ENCODE measurements around the gene PRKG1.

DNA sequence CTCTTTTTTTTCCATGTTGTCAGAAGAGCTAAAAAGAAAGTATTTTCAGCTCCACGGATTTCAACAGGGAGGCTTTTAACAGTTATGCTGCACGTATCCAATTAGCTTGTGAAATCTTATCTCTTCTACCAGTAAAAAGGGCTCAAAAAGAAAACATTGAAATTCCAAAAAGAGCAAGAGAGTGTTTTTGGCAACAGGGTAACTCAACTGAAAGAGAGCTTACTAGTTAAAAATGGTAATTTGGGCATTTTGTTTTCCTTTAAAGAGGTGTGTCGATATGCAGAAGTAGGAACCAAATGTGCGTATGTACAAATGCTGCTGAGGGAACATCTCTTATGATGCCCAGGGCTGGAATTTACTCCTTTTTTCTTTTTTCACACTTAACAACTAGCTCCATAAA, 292.8 kb downstream of the PRKG1 start:
- TF ChIP-seq POLR2A (IDR thresholded peaks at IDR 0.05) (no peak), POLR2AphosphoS5 (IDR thresholded peaks at IDR 0.05) (no peak)
- TF ChIP-seq, protein P1, sequence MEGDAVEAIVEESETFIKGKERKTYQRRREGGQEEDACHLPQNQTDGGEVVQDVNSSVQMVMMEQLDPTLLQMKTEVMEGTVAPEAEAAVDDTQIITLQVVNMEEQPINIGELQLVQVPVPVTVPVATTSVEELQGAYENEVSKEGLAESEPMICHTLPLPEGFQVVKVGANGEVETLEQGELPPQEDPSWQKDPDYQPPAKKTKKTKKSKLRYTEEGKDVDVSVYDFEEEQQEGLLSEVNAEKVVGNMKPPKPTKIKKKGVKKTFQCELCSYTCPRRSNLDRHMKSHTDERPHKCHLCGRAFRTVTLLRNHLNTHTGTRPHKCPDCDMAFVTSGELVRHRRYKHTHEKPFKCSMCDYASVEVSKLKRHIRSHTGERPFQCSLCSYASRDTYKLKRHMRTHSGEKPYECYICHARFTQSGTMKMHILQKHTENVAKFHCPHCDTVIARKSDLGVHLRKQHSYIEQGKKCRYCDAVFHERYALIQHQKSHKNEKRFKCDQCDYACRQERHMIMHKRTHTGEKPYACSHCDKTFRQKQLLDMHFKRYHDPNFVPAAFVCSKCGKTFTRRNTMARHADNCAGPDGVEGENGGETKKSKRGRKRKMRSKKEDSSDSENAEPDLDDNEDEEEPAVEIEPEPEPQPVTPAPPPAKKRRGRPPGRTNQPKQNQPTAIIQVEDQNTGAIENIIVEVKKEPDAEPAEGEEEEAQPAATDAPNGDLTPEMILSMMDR (IDR thresholded peaks at IDR 0.05): no peak
